Upper lobe of right lung (tissue), 1 donor: ENCODE measurements around the gene COMMD9. TPM values are rescaled to one million over a fixed set of nuclear protein-coding genes. Genes with fewer than 3 reads are reported as not detected.
A peak's percentile ranks its signal among the peaks of the same experiment; 100 is the strongest.

Source experiments
- ATAC-seq: fragments of 200-7000 bp; cut with Tn5 transposase; one replicate; pipeline ENCODE4 v1.9.1; 2020; ENCODE audit warnings: mild to moderate bottlenecking, moderate library complexity
- DNase-seq: peaks from one replicate; pipeline ENCODE4 v3.0.0-alpha.2; 2020
- H3K27ac ChIP-seq: fragments of 200-600 bp; one replicate; pipeline ENCODE4 v1.8.0; 2022
- H3K27me3 ChIP-seq: fragments of 200-600 bp; one replicate; pipeline ENCODE4 v1.8.0; 2022; ENCODE audit warnings: mild to moderate bottlenecking
- H3K36me3 ChIP-seq: fragments of 200-600 bp; one replicate; pipeline ENCODE4 v1.8.0; 2022
- H3K4me1 ChIP-seq: fragments of 200-600 bp; one replicate; pipeline ENCODE4 v1.8.0; 2022
- H3K4me3 ChIP-seq: fragments of 200-600 bp; one replicate; pipeline ENCODE4 v1.8.0; 2022; ENCODE audit warnings: mild to moderate bottlenecking
- H3K9me3 ChIP-seq: fragments of 200-600 bp; one replicate; pipeline ENCODE4 v1.8.0; 2022
- CTCF ChIP-seq: fragments of 200-600 bp; IDR thresholded peaks from one replicate; pipeline ENCODE4 v1.8.0; 2022; ENCODE audit warnings: antibody characterized with exemption
- intact Hi-C: fragments of 100-400 bp; cut with DNase I; formaldehyde crosslinking; loops from one replicate; pipeline ENCODE4 v1.11.0; 2022
- total RNA-seq: library from RNA; stranded (reverse); fragmentation: NEBNext Ultra II Directional; extraction: Animal tissue kit (Norgen Biotek cat#: 25700); gene quantifications from one replicate; pipeline ENCODE4 v1.2.1, GENCODE V29; 2021
- donor health status: DM: no; HTN: yes; CAD: no; lungs with severe emphysema.

The COMMD9 gene
- total RNA-seq, 1 donor from 2014 or later: 74.5 TPM

DNA sequence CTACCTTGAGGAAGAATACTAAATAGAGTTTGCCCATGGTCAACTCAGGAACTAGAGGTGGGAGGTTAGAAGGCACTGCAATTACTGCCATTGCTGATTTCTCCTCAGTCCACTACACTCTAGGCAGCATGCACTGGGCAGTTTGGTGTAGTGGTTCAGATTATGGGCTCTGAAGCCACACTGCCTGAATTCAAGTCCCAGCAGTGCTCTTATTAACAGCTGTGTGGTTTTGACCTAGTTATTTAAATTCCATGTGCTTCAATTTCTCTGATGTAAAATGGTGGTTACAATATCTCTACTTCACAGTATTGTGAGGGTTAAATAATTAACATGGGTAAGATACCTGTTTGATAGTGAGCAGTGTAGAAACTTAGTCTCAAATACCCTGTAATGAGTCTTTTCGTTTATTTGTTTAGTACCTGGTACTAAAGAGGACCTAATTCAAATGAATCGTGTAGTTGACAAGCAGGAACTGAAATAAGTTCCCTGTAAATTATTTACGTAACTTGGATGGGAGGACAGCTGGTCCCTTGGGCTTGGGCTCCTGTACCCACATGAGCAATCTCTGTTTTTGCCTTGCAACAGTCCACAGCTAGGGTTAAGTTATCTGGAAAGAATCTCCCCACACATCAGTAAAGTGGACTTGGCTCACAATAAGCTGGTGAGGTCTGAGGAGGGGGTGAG is 24.7 kb upstream of the COMMD9 start:
- no peaks in the 10 kb centered on the region for H3K9me3 ChIP-seq
- H3K27ac ChIP-seq: no peak overlapping the region
- no peaks in the 10 kb centered on the region for H3K4me1 ChIP-seq
- H3K36me3 ChIP-seq: no peaks in the 10 kb centered on the region
- no peak for TF ChIP-seq CTCF
- DNase-seq (no peak), ATAC-seq (peak; percentile 25)
- no peaks in the 10 kb centered on the region for H3K27me3 ChIP-seq
- no peak overlapping the region for H3K4me3 ChIP-seq
- intact Hi-C loops: no loop called here

DNA sequence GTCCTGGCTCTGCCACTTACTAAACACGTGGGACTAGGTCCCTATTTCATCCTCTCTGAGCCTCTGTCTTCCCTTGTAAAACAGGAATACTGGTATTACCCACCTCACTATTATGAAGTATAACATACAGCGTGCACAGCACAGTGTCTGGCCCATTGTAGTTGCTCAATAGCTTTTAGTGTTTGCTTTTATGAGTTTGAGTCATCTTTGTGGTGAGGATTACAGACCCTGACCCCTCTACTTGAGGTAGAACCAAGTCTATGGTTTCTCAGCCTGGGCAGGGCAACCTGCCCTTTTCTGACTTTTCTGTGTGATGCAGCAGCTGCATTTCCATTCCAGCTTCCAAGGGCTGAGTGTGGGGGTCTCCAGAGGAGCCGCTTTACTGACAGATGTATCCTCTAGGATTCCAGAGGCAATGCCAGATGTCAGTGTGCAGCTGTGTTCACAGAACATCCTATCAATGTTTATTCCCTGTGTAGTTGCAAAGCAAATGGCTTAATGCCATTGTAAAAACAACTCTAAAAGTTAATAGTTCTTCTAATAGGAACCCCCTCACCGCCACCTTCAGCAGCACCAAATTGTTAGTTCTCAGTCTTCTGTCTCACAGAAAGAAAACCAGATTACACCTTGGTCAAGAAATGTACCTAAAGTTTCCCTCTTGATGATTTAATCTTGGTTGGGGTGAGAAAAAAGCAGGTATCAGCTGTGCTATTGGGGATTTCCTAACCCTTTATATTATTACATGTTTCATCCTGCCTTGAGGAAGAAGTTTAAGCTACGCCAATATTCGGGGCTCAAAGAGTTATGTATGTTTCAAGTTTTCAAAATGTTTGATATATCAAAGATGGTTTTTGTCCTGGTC is 23.6 kb upstream of the COMMD9 start:
- no peak overlapping the region for H3K27ac ChIP-seq
- ATAC-seq (no peak), DNase-seq (no peak)
- no peaks in the 10 kb centered on the region for H3K4me1 ChIP-seq
- H3K36me3 ChIP-seq: no peaks in the 10 kb centered on the region
- intact Hi-C loops: no loop called here
- TF ChIP-seq CTCF: no peak
- no peaks in the 10 kb centered on the region for H3K27me3 ChIP-seq
- H3K4me3 ChIP-seq: no peak overlapping the region
- H3K9me3 ChIP-seq: no peaks in the 10 kb centered on the region

DNA sequence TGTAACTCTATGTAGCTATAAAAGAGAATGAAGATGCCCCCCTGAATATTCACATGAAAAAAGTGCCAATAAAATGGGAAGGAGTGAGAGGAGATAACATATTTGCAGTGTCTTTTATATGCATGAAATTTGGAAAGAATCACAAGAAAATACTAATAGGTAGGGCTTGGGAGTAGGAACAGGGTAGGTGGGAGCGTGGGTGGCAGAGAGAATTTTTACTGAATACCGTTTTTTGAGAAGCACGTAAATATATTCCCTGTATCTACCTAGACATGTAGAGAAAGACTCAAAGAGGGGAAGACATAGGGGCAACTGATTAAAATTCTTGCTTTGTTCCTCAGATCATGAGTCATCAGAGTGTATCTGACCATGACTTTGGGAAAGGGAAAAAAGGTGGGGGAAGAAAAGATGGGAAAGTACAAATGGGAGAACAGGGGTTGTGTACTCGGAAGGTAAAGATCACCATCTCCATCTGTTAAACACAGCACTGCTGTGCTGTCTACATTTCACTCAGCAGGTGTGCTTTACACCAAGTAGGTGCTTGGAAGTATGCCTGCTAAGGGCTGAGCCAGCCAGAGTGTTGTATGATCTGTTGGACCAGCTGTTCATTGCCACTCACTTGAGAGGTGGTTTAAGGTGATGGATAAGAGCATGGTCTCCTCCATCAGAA is 22.8 kb upstream of the COMMD9 start:
- H3K9me3 ChIP-seq: no peaks in the 10 kb centered on the region
- H3K36me3 ChIP-seq: no peaks in the 10 kb centered on the region
- no peak overlapping the region for H3K27ac ChIP-seq
- intact Hi-C loops: no loop called here
- ATAC-seq: no peak
- TF ChIP-seq CTCF: no peak
- no peaks in the 10 kb centered on the region for H3K27me3 ChIP-seq
- DNase-seq: no peak
- H3K4me3 ChIP-seq: no peak overlapping the region
- no peaks in the 10 kb centered on the region for H3K4me1 ChIP-seq

GRCh38 chr11:36309779-36310178 is 20.6 kb upstream of the COMMD9 start:
- no peak overlapping the region for H3K4me3 ChIP-seq
- no peaks in the 10 kb centered on the region for H3K4me1 ChIP-seq
- no peaks in the 10 kb centered on the region for H3K9me3 ChIP-seq
- no peak for ATAC-seq
- no peaks in the 10 kb centered on the region for H3K36me3 ChIP-seq
- intact Hi-C loops: no loop called here
- no peak for DNase-seq
- H3K27ac ChIP-seq: no peak overlapping the region
- no peak for TF ChIP-seq CTCF
- H3K27me3 ChIP-seq: no peaks in the 10 kb centered on the region

GRCh38 chr11:36308577-36308976 is 19.4 kb upstream of the COMMD9 start:
- H3K4me1 ChIP-seq: peaks cover 3% of the 10 kb centered on the region
- no peak overlapping the region for H3K4me3 ChIP-seq
- DNase-seq: no peak
- no peak for ATAC-seq
- no peaks in the 10 kb centered on the region for H3K27me3 ChIP-seq
- no peak overlapping the region for H3K27ac ChIP-seq
- no peaks in the 10 kb centered on the region for H3K36me3 ChIP-seq
- no peak for TF ChIP-seq CTCF
- no peaks in the 10 kb centered on the region for H3K9me3 ChIP-seq
- intact Hi-C loops: no loop called here
